Mesendoderm (in vitro differentiated cells): ENCODE results near the gene UPB1.
"Not testable (repeated sequence)": the region's sequence is repeated elsewhere in the genome, so short reads cannot be mapped to it uniquely, and the experiment has no call there.

Experiments used
- DNase-seq: peaks from one replicate; pipeline ENCODE4 v3.0.0; 2013
- H2AK5ac ChIP-seq: 2 replicates; pipeline ENCODE4 v1.6.1; 2013; ENCODE audit warnings: low read length, inconsistent platforms
- H2BK120ac ChIP-seq: 2 replicates; pipeline ENCODE4 v1.6.1; 2013; ENCODE audit warnings: low read depth, mild to moderate bottlenecking, low read length, moderate library complexity, mixed read lengths
- H2BK15ac ChIP-seq: replicated peaks from 2 replicates; pipeline ENCODE4 v1.6.1; 2013; ENCODE audit warnings: low read depth, mild to moderate bottlenecking, moderate library complexity
- H2BK5ac ChIP-seq: 2 replicates; pipeline ENCODE4 v1.6.1; 2013; ENCODE audit warnings: low read length, inconsistent platforms
- H3K18ac ChIP-seq: 2 replicates; pipeline ENCODE4 v1.6.1; 2013; ENCODE audit warnings: mild to moderate bottlenecking, low read length, mixed read lengths
- H3K23ac ChIP-seq: one replicate; pipeline ENCODE4 v1.6.1; 2013; ENCODE audit warnings: low read length
- H3K27ac ChIP-seq: 2 replicates; pipeline ENCODE4 v1.5.1; 2013; ENCODE audit warnings: low read depth, mild to moderate bottlenecking, inconsistent platforms, low read length, moderate library complexity
- H3K27me3 ChIP-seq: 2 replicates; pipeline ENCODE4 v1.6.1; 2013; ENCODE audit warnings: low read length, control low read depth, mild to moderate bottlenecking, inconsistent platforms; ENCODE audit not compliant: insufficient read depth, poor library complexity
- H3K36me3 ChIP-seq: 2 replicates; pipeline ENCODE4 v1.6.1; 2013; ENCODE audit warnings: low read length, inconsistent platforms; ENCODE audit not compliant: control insufficient read depth, insufficient read depth
- H3K4ac ChIP-seq: one replicate; pipeline ENCODE4 v1.6.1; 2013; ENCODE audit warnings: low read depth, mild to moderate bottlenecking, low read length, moderate library complexity
- H3K4me1 ChIP-seq: 2 replicates; pipeline ENCODE4 v1.6.1; 2013; ENCODE audit warnings: low read depth, low read length, inconsistent platforms; ENCODE audit not compliant: control insufficient read depth
- H3K4me2 ChIP-seq: 2 replicates; pipeline ENCODE4 v1.6.1; 2013; ENCODE audit warnings: low read length
- H3K4me3 ChIP-seq: 2 replicates; pipeline ENCODE4 v1.5.1; 2013; ENCODE audit warnings: mild to moderate bottlenecking, low read length
- H3K56ac ChIP-seq: one replicate; pipeline ENCODE4 v1.6.1; 2013; ENCODE audit warnings: low read length
- H3K79me1 ChIP-seq: 2 replicates; pipeline ENCODE4 v1.6.1; 2013; ENCODE audit warnings: low read length, inconsistent platforms
- H3K79me2 ChIP-seq: 2 replicates; pipeline ENCODE4 v1.6.1; 2013; ENCODE audit warnings: mild to moderate bottlenecking, low read length; ENCODE audit not compliant: control insufficient read depth, insufficient read depth
- H3K9ac ChIP-seq: 2 replicates; pipeline ENCODE4 v1.6.1; 2013; ENCODE audit warnings: low read length, inconsistent platforms
- H4K5ac ChIP-seq: one replicate; pipeline ENCODE4 v1.6.1; 2013; ENCODE audit warnings: low read length
- H4K8ac ChIP-seq: one replicate; pipeline ENCODE4 v1.6.1; 2013; ENCODE audit warnings: low read depth, mild to moderate bottlenecking, control low read depth, low read length, moderate library complexity
- WGBS: extraction: QIAGEN DNeasy Blood & Tissue Kit; methylation state at CpG from one replicate; pipeline ENCODE4 v1.1.7; 2013; ENCODE audit warnings: low lambda C conversion rate, missing lambda C conversion rate; ENCODE audit not compliant: insufficient coverage; ENCODE audit errors: extremely low coverage; 5-methylcytosine and 5-hydroxymethylcytosine counted together

Gene UPB1

DNA sequence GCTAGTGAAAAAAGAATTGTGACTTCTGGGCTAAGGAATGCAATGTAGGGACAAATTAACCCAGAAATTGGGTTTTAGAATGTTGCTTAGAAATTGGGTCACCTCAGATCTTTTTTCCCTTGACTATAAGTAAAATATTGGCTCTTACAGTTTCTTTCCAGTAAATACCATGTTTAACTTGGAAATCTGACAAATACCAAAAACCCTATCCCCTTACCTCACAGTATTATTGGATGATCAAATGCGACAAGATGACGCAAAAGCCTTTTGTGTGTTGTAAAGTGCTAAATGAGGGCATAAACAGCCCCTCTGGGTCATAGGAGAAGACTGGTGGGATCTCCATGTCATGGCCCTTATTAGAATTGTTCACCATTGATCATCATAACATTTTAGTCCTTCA is 6.1 kb upstream of the UPB1 start:
- no peak overlapping the region for H3K9ac ChIP-seq
- H3K79me2 ChIP-seq: no peaks in the 10 kb centered on the region
- WGBS: no CpG with 5 or more reads among the region's 2 CpGs
- H3K18ac ChIP-seq: no peak overlapping the region
- H3K56ac ChIP-seq: no peak overlapping the region
- DNase-seq: no peak
- H4K5ac ChIP-seq: no peak overlapping the region
- H2BK15ac ChIP-seq: no peak overlapping the region
- H4K8ac ChIP-seq: no peak overlapping the region
- H2BK5ac ChIP-seq: no peak overlapping the region
- no peaks in the 10 kb centered on the region for H3K4me1 ChIP-seq
- no peak overlapping the region for H2AK5ac ChIP-seq
- H3K36me3 ChIP-seq: no peaks in the 10 kb centered on the region
- no peak overlapping the region for H2BK120ac ChIP-seq
- H3K4me3 ChIP-seq: no peak overlapping the region
- H3K79me1 ChIP-seq: no peaks in the 10 kb centered on the region
- H3K4me2 ChIP-seq: no peak overlapping the region
- H3K27ac ChIP-seq: no peak overlapping the region
- H3K23ac ChIP-seq: no peak overlapping the region
- no peak overlapping the region for H3K4ac ChIP-seq
- H3K27me3 ChIP-seq: peaks cover 6% of the 10 kb centered on the region

- not testable (repeated sequence) for H3K9ac ChIP-seq, H3K4ac ChIP-seq, H2BK120ac ChIP-seq, H4K8ac ChIP-seq, H3K27ac ChIP-seq, H3K36me3 ChIP-seq, H2AK5ac ChIP-seq, H3K4me2 ChIP-seq, H3K27me3 ChIP-seq, H4K5ac ChIP-seq, H3K79me2 ChIP-seq, DNase-seq, H3K56ac ChIP-seq, H3K79me1 ChIP-seq, H3K18ac ChIP-seq, H3K4me3 ChIP-seq, H2BK5ac ChIP-seq, H3K23ac ChIP-seq, H3K4me1 ChIP-seq, H2BK15ac ChIP-seq
- WGBS: no CpG with 5 or more reads among the region's 1 CpG
Measured at GRCh38 chr22:24489434-24489833, 5.7 kb upstream of the UPB1 start.

GRCh38 chr22:24492391-24492790 is 2.7 kb upstream of the UPB1 start:
- Histone ChIP-seq H4K8ac (no peak overlapping the region), H3K23ac (no peak overlapping the region), H3K4me2 (no peak overlapping the region), H2AK5ac (no peak overlapping the region), H2BK15ac (no peak overlapping the region), H3K4me1 (no peaks in the 10 kb centered on the region), H3K4me3 (no peak overlapping the region), H4K5ac (no peak overlapping the region), H3K9ac (no peak overlapping the region), H3K27me3 (peaks cover 13% of the 10 kb centered on the region), H3K4ac (no peak overlapping the region), H3K79me2 (no peaks in the 10 kb centered on the region), H3K36me3 (no peaks in the 10 kb centered on the region), H3K79me1 (no peaks in the 10 kb centered on the region), H3K56ac (no peak overlapping the region), H2BK120ac (no peak overlapping the region), H3K27ac (no peak overlapping the region), H3K18ac (no peak overlapping the region), H2BK5ac (no peak overlapping the region)
- WGBS: no CpG with 5 or more reads among the region's 3 CpGs
- no peak for DNase-seq

DNA sequence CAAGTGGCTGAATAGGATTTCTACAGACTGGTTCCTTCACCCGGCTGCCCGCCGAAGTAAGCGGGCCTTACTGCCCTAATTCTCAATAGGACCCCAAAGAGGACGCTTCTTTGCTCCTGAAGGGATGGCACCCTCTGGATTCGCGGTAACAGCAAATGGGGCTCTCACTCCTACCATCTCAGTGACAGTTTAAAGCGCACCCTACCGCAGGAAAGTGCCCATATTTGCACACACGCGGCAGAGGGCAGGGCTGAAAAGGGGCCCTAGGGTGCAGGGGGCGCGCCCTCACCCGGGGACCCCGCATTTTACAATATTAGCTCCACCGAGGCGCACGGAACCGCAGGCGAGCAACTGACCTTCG is 985 bp upstream of the UPB1 start:
- Histone ChIP-seq H2BK15ac (no peak overlapping the region), H4K8ac (no peak overlapping the region), H3K4me1 (no peaks in the 10 kb centered on the region), H3K27me3 (peaks cover 13% of the 10 kb centered on the region), H2AK5ac (no peak overlapping the region), H3K79me2 (no peaks in the 10 kb centered on the region), H3K4ac (no peak overlapping the region), H3K18ac (no peak overlapping the region), H3K4me3 (no peak overlapping the region), H3K56ac (peak overlapping the region; percentile 51), H3K9ac (peak overlapping the region; percentile 23), H3K4me2 (peak overlapping the region; percentile 43), H3K23ac (no peak overlapping the region), H3K27ac (no peak overlapping the region), H4K5ac (no peak overlapping the region), H3K36me3 (no peaks in the 10 kb centered on the region), H2BK5ac (no peak overlapping the region), H2BK120ac (no peak overlapping the region), H3K79me1 (no peaks in the 10 kb centered on the region)
- no CpG with 5 or more reads among the region's 21 CpGs for WGBS
- DNase-seq: no peak

DNA sequence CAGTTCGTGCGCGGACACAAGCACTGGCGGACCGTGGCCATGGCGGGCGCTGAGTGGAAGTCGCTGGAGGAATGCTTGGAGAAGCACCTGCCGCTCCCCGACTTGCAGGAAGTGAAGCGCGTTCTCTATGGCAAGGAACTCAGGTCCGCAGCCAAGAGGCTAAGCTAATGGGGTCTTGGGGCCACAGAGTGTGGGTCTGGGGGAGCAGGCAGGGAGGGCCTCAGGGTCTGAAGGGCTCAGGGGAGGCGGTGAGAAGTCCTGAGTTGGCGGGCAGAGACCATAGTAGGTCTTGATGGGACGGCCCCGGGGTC is 188 bp downstream of the UPB1 start:
- Histone ChIP-seq H3K23ac (no peak overlapping the region), H3K4me1 (no peaks in the 10 kb centered on the region), H3K56ac (no peak overlapping the region), H3K4ac (no peak overlapping the region), H4K8ac (no peak overlapping the region), H3K9ac (no peak overlapping the region), H3K27me3 (peaks cover 13% of the 10 kb centered on the region), H3K27ac (no peak overlapping the region), H3K79me2 (no peaks in the 10 kb centered on the region), H3K79me1 (no peaks in the 10 kb centered on the region), H2BK15ac (no peak overlapping the region), H3K36me3 (no peaks in the 10 kb centered on the region), H2BK5ac (no peak overlapping the region), H3K18ac (no peak overlapping the region), H2BK120ac (no peak overlapping the region), H3K4me2 (no peak overlapping the region), H4K5ac (no peak overlapping the region), H2AK5ac (no peak overlapping the region), H3K4me3 (no peak overlapping the region)
- DNase-seq: no peak
- WGBS: no CpG with 5 or more reads among the region's 17 CpGs

GRCh38 chr22:24496234-24496633 is 1.1 kb downstream of the UPB1 start:
- peaks cover 13% of the 10 kb centered on the region for H3K27me3 ChIP-seq
- H3K79me1 ChIP-seq: no peaks in the 10 kb centered on the region
- no peak overlapping the region for H3K9ac ChIP-seq
- no peak overlapping the region for H3K4me3 ChIP-seq
- no peak for DNase-seq
- no peak overlapping the region for H2BK15ac ChIP-seq
- no peak overlapping the region for H3K56ac ChIP-seq
- no peak overlapping the region for H3K4ac ChIP-seq
- no peaks in the 10 kb centered on the region for H3K36me3 ChIP-seq
- H3K4me2 ChIP-seq: no peak overlapping the region
- no peak overlapping the region for H2AK5ac ChIP-seq
- H2BK5ac ChIP-seq: no peak overlapping the region
- H4K5ac ChIP-seq: no peak overlapping the region
- H3K18ac ChIP-seq: no peak overlapping the region
- H4K8ac ChIP-seq: no peak overlapping the region
- WGBS: no CpG with 5 or more reads among the region's 5 CpGs
- H3K23ac ChIP-seq: no peak overlapping the region
- H2BK120ac ChIP-seq: no peak overlapping the region
- H3K4me1 ChIP-seq: peaks cover 3% of the 10 kb centered on the region
- H3K79me2 ChIP-seq: no peaks in the 10 kb centered on the region
- H3K27ac ChIP-seq: no peak overlapping the region
